GM18511 (cell line): Measurements from ENCODE around the gene CYP4V2.

ENCODE experiments used
- ATAC-seq: cut with Tn5 transposase; IDR thresholded peaks from one replicate; pipeline ENCODE4 v1.9.1; 2021; ENCODE audit warnings: mild to moderate bottlenecking, moderate library complexity; ENCODE audit not compliant: unreplicated experiment

Gene CYP4V2

GRCh38 chr4:186172546-186172945 is 18.8 kb upstream of the CYP4V2 start:
- ATAC-seq: no peak

GRCh38 chr4:186188107-186188506 is 3.3 kb upstream of the CYP4V2 start:
- ATAC-seq: no peak

GRCh38 chr4:186189656-186190055 is 1.7 kb upstream of the CYP4V2 start:
- ATAC-seq: no peak

- ATAC-seq: peak; percentile 40
These were observed 677 bp upstream of the CYP4V2 start for GRCh38 chr4:186190581-186191199.

- no peak for ATAC-seq
These were observed 772 bp downstream of the CYP4V2 start for GRCh38 chr4:186192066-186192612.

- ATAC-seq: no peak
These were observed 2.5 kb downstream of the CYP4V2 start for GRCh38 chr4:186193851-186194250.

- no peak for ATAC-seq
These were observed 4.7 kb downstream of the CYP4V2 start for GRCh38 chr4:186196063-186196462.

- ATAC-seq: no peak
These were observed 9.1 kb downstream of the CYP4V2 start for GRCh38 chr4:186200516-186200915.

- no peak for ATAC-seq
These were observed 9.6 kb downstream of the CYP4V2 start for GRCh38 chr4:186201010-186201409.

GRCh38 chr4:186201535-186202230 is 10.3 kb downstream of the CYP4V2 start:
- peak; percentile 81 for ATAC-seq

GRCh38 chr4:186202490-186203140 is 11.2 kb downstream of the CYP4V2 start:
- ATAC-seq: no peak

GRCh38 chr4:186203406-186203805 is 12.0 kb downstream of the CYP4V2 start:
- ATAC-seq: no peak

GRCh38 chr4:186204103-186204559 is 12.8 kb downstream of the CYP4V2 start:
- peak; percentile 64 for ATAC-seq

- no peak for ATAC-seq
These were observed 13.3 kb downstream of the CYP4V2 start for GRCh38 chr4:186204686-186205085.

GRCh38 chr4:186205156-186205555 is 13.8 kb downstream of the CYP4V2 start:
- peak; percentile 21 for ATAC-seq

GRCh38 chr4:186216465-186217024 is 25.2 kb downstream of the CYP4V2 start:
- ATAC-seq: no peak

- no peak for ATAC-seq
These were observed 26.4 kb downstream of the CYP4V2 start for GRCh38 chr4:186217733-186218293.

GRCh38 chr4:186221624-186222023 is 30.3 kb downstream of the CYP4V2 start:
- ATAC-seq: no peak

- ATAC-seq: no peak
These were observed 34.5 kb downstream of the CYP4V2 start for GRCh38 chr4:186225848-186226247.

GRCh38 chr4:186226521-186227189 is 35.3 kb downstream of the CYP4V2 start:
- ATAC-seq: no peak

- no peak for ATAC-seq
These were observed 35.9 kb downstream of the CYP4V2 start, which contains the start of gene KLKB1 for GRCh38 chr4:186227221-186227620. KLKB1 (plus strand) TSS chr4:186227507; CDS start chr4:186228196, 689 bp downstream.
